GM20000 (cell line): ENCODE data around the gene OR2AK2.

Experiments
- DNase-seq: peaks from one replicate; pipeline ENCODE4 v3.0.0; 2012; ENCODE audit warnings: low spot score
- CTCF ChIP-seq: IDR thresholded peaks from 2 replicates; pipeline ENCODE4 v1.5.1; 2012; ENCODE audit warnings: mild to moderate bottlenecking, control low read depth; ENCODE audit errors: extremely low read depth, missing control alignments

Gene OR2AK2

GRCh38 chr1:247936965-247937734 lies 27.9 kb upstream of the OR2AK2 start:
- TF ChIP-seq CTCF: peak; percentile 76
- peak; percentile 75 for DNase-seq

DNA sequence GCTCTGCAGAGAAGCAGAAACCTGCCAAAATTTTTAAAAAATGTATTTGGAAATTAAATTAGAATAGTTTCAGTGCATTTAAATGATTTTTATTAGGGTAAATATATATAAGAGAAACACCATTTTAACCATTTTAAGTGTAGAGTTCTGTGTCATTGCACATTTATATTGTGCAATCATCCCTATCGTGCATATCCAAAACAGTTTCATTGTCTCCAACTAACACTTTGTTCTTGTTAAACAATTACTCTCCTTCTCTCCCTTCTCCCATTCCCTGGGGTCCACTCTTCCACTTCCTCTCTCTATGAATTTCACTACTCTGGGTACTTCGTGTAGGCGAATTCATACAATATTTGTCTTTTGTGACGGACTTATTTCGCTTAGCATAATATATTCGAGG lies 22.4 kb upstream of the OR2AK2 start:
- DNase-seq: no peak
- no peak for TF ChIP-seq CTCF

DNA sequence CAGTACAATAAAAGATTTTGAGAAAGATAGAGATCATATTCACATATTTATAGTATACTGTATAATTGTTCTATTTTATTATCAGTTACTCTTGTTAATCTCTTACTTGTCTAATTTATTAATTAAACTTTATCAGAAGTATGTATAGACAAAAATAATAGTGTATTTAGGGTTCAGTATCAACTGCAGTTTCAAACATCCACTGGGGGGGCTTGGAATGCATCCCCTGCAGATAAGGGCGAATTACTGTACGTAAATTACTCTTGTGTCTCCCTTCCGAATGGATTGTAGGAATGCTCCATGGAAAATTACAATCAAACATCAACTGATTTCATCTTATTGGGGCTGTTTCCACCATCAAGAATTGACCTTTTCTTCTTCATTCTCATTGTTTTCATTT lies 16.5 kb upstream of the OR2AK2 start, which contains the start of gene OR2L8:
Gene OR2L8, plus strand, starts transcription at position 301 of the 400 bp plus-strand sequence. Its CDS starts 0 bp downstream, at position 301.
- no peak for TF ChIP-seq CTCF
- no peak for DNase-seq

- no peak for DNase-seq
- TF ChIP-seq CTCF: no peak
Measured at GRCh38 chr1:247953408-247953807, 11.6 kb upstream of the OR2AK2 start.

DNA sequence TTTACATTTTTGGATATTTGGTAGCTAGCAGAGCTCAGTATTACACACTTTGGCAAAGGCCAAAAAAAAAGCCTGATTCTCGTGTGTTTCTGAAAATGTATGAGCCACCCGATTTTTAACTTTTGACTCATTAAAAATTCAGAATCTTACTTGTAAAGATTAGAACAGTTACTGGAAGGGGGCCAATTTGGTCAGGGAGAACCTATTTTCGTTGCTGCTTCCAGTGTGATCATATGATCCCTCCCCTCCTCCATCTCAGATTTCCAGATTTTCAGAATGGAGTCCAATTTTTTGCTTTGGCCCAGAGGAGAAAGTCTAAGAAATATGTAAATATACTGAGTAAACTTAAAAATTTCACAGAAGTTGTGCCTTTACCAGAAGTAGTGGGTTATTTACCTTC lies 3.2 kb upstream of the OR2AK2 start:
- no peak for DNase-seq
- TF ChIP-seq CTCF: no peak

DNA sequence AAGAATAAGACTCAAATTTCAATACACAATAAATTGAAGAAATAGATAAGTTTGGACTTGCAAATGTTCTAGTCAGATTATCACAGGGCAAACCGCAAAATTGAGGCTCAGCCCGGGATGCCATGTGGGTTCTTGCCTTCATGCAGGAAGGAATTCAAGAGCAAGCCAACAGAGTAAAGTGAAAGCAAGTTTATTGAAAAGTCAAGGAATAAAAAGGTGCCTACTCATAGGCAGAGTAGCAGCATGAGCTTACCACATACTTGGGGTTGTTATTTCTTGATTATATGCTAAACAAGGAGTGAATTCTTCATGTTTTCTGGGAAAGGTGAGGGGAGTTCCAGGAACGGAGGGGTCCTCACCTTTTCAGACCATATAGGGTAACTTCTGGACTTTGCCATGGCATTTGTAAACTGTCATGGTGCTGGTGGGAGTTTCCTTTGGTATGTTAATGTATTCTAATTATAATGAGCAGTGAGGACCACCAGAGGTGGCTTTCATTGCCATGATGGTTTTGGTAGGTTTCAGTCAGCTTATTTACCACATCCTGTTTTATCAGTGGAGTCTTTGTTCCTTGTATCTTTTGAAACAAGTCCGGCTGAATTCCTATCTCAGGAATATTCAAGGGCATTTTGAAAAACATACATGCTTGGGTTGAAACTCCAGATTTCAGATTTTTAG lies 2.0 kb upstream of the OR2AK2 start:
- DNase-seq: no peak
- TF ChIP-seq CTCF: no peak

GRCh38 chr1:247966532-247967204 lies 1.6 kb downstream of the OR2AK2 start:
- no peak for TF ChIP-seq CTCF
- no peak for DNase-seq
